Stimulated activated CD4-positive, alpha-beta T cell treated with anti-CD3 and anti-CD28 coated beads, TNF-alpha, amount 100 ng/mL, for 1 hour (primary cell): ENCODE measurements around the gene MATCAP1.

Experiments used
- DNase-seq, 3 donors: peaks; one replicate each; pipeline ENCODE4 v3.0.0-alpha.2; 2020; ENCODE audit warnings: low read depth in 3 of 3, low spot score in 1 of 3

MATCAP1 gene

DNA sequence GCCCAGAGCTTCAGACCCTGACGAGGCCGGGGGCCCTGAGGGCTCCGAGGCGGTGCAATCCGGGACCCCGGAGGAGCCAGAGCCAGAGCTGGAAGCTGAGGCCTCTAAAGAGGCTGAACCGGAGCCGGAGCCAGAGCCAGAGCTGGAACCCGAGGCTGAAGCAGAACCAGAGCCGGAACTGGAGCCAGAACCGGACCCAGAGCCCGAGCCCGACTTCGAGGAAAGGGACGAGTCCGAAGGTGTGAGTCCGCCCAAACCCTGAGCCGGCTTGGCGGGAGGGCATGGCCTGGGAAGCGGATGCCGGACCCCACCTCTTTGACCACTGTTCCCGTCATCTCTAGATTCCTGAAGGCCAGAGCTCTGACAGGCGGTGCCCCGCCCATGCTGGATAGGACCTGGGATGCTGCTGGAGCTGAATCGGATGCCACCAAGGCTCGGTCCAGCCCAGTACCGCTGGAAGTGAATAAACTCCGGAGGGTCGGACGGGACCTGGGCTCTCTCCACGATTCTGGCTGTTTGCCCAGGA, 9.0 kb downstream of the MATCAP1 start:
- DNase-seq: no peak

- DNase-seq: peak in 1 of 3 donors; percentile 42
These were observed 9.7 kb downstream of the MATCAP1 start for GRCh38 chr16:67173808-67174705.

DNA sequence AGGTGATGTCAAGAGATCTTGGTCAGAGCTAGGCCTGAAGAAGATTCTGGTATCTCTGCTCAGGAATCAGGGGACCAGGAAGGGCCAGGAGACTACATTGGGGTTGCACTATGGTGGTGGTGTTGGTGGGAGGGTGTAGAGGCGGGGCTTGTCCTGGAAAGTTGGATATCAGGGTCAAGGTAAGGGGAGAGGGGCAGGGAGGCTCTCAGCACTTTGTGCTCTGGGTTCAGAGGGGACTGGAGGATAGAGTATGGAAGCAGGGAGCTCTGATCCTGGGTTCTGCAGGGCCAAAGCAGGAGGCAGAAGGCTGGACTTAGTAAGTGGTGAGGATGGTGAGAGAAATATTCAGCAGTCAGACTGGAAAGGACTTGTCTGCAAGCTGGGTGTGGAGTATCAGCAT, 10.4 kb downstream of the MATCAP1 start:
- no peak for DNase-seq

DNA sequence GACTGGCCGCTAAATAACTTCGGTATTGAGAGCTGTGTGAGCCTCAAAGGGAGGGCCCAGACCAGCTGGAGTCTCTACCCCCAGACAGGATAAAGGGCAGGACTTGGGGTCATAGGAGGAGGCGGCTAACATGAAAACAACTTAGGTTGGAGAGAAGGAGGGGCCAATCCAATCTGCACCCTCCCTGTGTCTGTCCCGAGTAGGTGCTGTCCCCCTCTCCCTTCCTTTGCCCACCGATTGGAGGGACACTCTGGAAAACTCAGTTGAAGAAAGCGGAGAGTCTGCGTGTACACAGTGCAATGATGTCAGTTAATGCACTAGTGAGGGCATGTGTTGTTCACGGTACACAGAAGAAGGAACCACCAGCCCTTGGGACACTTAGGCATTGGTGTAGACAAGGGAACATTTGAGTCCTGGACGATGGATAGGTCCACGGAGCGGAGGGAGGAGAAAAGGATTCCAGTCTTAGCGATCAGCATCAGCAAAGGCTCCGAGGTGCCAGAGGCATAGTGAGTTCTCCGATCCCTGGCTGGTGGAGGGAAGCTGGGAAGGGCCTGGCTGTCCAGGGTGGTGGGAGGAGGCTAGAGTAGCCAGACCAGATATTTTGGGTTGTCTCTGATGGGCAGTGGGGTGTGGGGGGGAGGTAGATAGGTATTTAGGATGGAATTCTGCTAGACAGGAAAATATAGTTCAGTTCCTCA, 12.7 kb downstream of the MATCAP1 start:
- no peak for DNase-seq

- DNase-seq: no peak
These were observed 13.4 kb downstream of the MATCAP1 start, which contains the start of gene NOL3 for GRCh38 chr16:67170168-67170948. NOL3 (plus strand) TSS chr16:67170538.

GRCh38 chr16:67169642-67170167, 14.1 kb downstream of the MATCAP1 start:
- DNase-seq: no peak

GRCh38 chr16:67169011-67169451, 14.7 kb downstream of the MATCAP1 start:
- DNase-seq: no peak

DNA sequence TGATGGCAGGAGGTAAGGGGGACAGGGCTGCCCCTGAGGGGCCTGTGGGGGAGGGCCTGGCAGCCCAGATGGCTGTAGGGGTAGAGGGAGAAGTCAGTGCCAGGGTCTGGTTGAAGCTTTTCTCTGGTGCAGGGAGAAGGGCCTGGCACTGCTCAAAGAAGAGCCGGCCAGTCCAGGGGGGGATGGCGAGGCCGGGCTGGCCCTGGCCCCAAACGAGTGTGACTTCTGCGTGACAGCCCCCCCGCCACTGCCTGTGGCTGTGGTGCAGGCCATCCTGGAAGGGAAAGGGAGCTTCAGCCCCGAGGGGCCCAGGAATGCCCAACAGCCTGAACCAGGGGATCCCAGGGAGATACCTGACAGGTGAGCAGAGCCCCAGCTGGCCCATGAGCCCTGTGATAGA, 16.2 kb downstream of the MATCAP1 start:
- no peak for DNase-seq

DNA sequence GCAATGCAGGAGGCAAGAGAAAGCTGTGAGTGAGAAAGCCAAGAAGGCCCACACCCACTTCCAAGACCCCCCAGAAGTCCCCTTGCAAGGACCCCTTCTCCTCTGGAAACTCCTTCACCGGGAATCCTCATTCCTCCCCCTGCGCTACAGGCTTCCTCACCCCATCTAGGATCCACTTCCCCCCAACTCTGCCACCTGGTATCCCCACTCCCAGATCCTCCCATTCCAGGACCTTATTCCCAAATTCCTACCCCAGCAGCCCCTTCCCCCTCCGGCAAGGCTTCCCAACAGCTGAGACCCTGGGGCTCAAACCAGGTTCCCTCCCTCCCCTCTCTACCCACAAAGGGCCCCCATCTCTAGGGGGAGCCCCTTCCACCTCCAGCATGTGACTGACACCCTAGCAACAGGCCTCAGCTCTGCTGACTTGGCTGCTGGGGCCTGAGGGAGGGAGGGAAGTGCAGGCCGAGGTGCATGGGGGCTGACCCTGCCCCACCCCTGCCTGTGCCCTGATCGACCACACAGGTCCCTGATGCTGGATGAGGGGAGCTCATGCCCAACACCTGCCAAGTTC, 17.1 kb downstream of the MATCAP1 start:
- DNase-seq: no peak

DNA sequence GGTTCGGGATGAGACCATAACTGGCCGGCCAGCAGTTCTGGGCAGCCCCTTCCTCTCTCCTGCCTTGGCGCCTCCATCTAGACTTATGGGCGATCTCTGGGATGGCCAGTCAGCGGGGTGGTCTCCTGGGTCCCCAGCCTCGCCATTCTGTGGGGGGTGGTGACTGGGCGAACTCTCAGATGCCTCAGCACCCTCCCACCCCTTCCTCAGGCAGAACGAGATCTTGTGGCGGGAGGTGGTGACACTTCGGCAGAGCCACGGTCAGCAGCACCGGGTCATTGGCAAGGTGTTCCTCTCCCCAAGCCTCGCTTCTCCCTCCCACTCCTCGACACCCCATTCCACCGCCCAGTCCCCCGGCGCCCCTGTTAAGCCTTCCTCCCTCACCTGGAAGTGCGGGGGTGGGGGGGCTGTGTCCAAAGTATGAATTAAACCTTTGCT, 17.6 kb downstream of the MATCAP1 start:
- DNase-seq: no peak

DNA sequence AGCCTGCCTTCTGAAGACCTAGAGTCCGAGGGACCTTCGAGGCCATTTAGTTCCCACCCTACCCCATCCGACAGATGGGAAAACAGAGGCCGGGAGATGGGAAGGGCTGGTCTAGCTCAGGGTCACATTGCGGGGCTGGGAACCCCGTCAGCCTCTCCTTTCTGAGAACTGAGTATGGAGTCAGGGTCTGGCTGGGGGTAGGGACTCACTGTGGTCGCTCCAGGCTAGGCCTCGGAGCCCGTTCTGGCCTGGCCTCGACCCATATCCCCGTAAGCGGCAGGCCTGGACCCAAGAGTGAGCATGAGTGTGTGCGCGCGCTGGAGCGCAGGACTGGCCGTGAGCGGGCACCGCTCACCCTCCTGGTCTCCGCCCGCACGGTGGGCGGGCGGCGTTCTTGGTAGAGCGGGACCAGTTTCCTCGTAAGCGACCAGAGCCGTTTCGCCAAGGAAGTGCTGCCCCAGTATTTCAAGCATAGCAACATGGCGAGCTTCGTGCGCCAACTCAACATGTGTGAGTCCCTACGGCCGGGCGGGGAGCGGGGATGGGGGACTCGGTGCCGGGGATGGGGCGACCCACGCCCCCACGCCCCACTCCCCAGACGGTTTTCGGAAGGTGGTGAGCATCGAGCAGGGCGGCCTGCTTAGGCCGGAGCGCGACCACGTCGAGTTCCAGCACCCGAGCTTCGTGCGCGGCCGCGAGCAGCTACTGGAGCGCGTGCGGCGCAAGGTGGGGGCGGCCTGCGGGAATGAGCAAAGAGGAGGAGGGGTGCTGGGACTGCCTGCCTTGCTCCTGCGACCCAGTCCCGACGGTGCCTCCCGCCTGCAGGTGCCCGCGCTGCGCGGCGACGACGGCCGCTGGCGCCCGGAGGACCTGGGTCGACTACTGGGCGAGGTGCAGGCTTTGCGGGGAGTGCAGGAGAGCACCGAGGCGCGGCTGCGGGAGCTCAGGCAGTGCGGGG, 18.4 kb downstream of the MATCAP1 start:
- no peak for DNase-seq

GRCh38 chr16:67164599-67165061, 19.1 kb downstream of the MATCAP1 start, which contains the start of gene HSF4:
HSF4 (plus strand) TSS chr16:67164745; CDS start chr16:67164812, 67 bp downstream.
- no peak for DNase-seq

- DNase-seq: no peak
These were observed 19.7 kb downstream of the MATCAP1 start for GRCh38 chr16:67163999-67164558.

DNA sequence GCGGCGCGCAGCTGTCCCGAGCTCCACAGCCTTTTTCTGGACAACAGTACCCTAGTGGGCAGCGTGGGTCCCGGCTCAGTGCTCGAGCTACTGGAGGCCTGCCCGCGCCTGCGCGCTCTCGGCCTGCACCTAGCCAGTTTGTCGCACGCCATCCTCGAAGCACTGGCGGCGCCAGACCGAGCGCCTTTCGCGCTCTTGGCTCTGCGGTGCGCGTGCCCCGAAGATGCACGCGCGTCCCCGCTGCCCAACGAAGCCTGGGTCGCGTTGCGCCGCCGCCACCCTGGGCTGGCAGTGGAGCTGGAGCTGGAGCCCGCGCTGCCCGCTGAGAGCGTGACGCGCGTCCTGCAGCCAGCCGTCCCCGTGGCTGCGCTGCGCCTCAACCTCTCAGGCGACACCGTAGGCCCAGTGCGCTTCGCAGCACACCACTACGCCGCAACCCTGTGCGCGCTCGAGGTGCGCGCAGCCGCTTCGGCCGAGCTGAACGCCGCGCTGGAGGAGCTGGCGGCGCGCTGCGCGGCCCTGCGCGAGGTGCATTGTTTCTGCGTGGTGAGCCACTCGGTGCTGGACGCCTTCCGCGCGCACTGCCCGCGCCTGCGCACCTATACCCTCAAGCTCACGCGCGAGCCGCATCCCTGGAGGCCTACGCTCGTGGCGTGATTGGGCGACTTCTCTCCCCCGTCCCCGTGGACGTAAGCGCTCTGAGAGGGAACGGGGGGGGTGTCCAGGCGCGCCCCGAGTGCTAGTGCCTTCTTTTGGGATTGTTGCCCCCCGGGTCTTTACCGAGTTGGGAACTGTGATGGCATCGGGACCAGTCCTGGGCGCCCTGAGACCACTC, 20.4 kb downstream of the MATCAP1 start:
- no peak for DNase-seq

- DNase-seq: no peak
These were observed 21.1 kb downstream of the MATCAP1 start for GRCh38 chr16:67162506-67163163.

DNA sequence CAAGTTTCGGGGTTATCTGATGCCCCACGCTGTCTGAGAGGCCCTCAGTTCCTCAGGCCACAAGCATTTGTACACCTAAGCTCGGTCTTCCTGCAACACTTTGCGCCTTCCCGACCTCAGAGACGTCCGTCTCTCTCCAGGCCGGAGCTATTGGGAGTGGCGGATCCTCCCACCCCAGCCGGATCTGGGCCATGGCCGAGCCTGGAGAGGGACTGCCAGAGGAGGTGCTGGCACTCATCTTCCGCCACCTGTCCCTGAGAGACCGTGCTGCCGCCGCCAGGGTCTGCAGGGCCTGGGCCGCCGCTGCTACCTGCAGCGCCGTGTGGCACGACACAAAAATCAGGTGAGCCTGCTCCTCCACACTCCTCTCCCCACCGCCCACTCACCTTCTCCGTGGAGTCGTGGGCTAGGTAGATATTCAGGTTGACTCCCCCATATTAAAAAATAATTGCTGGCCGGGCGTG, 22.1 kb downstream of the MATCAP1 start:
- DNase-seq: no peak
